HCT116 (cell line): Measurements from ENCODE around the gene EPHX1. TPM values are rescaled to one million over a fixed set of nuclear protein-coding genes. Genes with fewer than 3 reads are reported as not detected.

Experiments
- ATAC-seq: fragments of 200-7000 bp; cut with Tn5 transposase; 2 replicates; pipeline ENCODE4 v1.9.1; 2020; ENCODE audit warnings: mild to moderate bottlenecking, moderate library complexity
- BruUV-seq: library from RNA; stranded (reverse); fragments of 400-500 nt; replicated peaks from 2 replicates; lab custom pipeline; 2021; lab: Mats Ljungman, UMichigan
- CTCF ChIA-PET: fragments of 300-600 bp; sonication (Branson Sonifier 250); formaldehyde crosslinking; loops from one replicate; lab custom pipeline; 2021; ENCODE audit warnings: antibody characterized with exemption; lab: Charles Lee
- POLR2A ChIA-PET: fragments of 300-600, 350-600 bp; sonication (Branson Sonifier 250); formaldehyde crosslinking; loops from one replicate; lab custom pipeline; 2021; ENCODE audit warnings: antibody characterized with exemption; lab: Charles Lee
- RAD21 ChIA-PET, 2 experiments: fragments of 300-600 bp; sonication (Branson Sonifier 250); formaldehyde crosslinking; loops; one replicate each; lab custom pipeline; 2023; ENCODE audit warnings: low total read pairs in 2 of 2; ENCODE audit not compliant: uncharacterized antibody in 2 of 2, unreplicated experiment in 2 of 2, low non-redundant PET in 1 of 2; lab: Charles Lee
- DNase-seq: peaks from one replicate; pipeline ENCODE4 v3.0.0-alpha.2; 2010; ENCODE audit warnings: low read depth, low spot score
- H2AFZ ChIP-seq: fragments of 200-600 bp; shearing (Covaris generic), sonication (generic); 2 replicates; pipeline ENCODE4 v1.6.1; 2017; ENCODE audit warnings: low read depth, mixed run types, mixed read lengths, antibody characterized with exemption, low read length; ENCODE audit not compliant: poor library complexity, severe bottlenecking
- H3K27ac ChIP-seq: 2 replicates; pipeline ENCODE4 v1.5.1; 2012; ENCODE audit warnings: low read depth, low read length
- H3K27me3 ChIP-seq: fragments of 200-600 bp; sonication (generic); 2 replicates; pipeline ENCODE4 v1.6.1; 2016; ENCODE audit warnings: mixed run types, low read length, mixed read lengths; ENCODE audit not compliant: insufficient read depth
- H3K36me3 ChIP-seq, 2 experiments: fragments of 200-500 bp in 1 of 2; fragments of 200-600 bp in 1 of 2; sonication (Bioruptor generic) in 1 of 2; sonication (generic) in 1 of 2; 2 replicates each; pipeline versions ENCODE4 v1.5.1 to v1.6.1; 2014 to 2016; ENCODE audit warnings: low read length in 2 of 2, inconsistent platforms in 1 of 2, mixed read lengths in 1 of 2, mixed run types in 1 of 2; ENCODE audit not compliant: insufficient read depth in 2 of 2, control insufficient read depth in 1 of 2
- H3K4me1 ChIP-seq, 2 experiments: fragments of 200-600 bp in 1 of 2; sonication (generic) in 1 of 2; 2 replicates each; pipeline versions ENCODE4 v1.5.1 to v1.6.1; 2012 to 2017; ENCODE audit warnings: low read length in 2 of 2, inconsistent platforms in 1 of 2, mild to moderate bottlenecking in 1 of 2, mixed read lengths in 1 of 2, mixed run types in 1 of 2, moderate library complexity in 1 of 2; ENCODE audit not compliant: insufficient read depth in 2 of 2, control insufficient read depth in 1 of 2
- H3K4me2 ChIP-seq: fragments of 200-600 bp; sonication (generic); 2 replicates; pipeline ENCODE4 v1.6.1; 2017; ENCODE audit warnings: mixed run types, low read length, mixed read lengths
- H3K4me3 ChIP-seq, 2 experiments: fragments of 200-600 bp in 1 of 2; sonication (generic) in 1 of 2; replicated peaks in 1 of 2; 2 replicates each; pipeline ENCODE4 v1.5.1; 2011 to 2016; ENCODE audit warnings: low read length in 2 of 2, control low read depth in 1 of 2, low read depth in 1 of 2, mild to moderate bottlenecking in 1 of 2, mixed read lengths in 1 of 2, mixed run types in 1 of 2
- H3K79me2 ChIP-seq: fragments of 200-600 bp; sonication (generic); 2 replicates; pipeline ENCODE4 v1.6.1; 2017; ENCODE audit warnings: mild to moderate bottlenecking, mixed run types, low read length, moderate library complexity, mixed read lengths; ENCODE audit not compliant: insufficient read depth
- H3K9ac ChIP-seq: fragments of 200-600 bp; sonication (generic); 2 replicates; pipeline ENCODE4 v1.6.1; 2016; ENCODE audit warnings: low read length, mixed read lengths
- H3K9me2 ChIP-seq: fragments of 200-600 bp; sonication (generic), shearing (Covaris generic); 2 replicates; pipeline ENCODE4 v1.6.1; 2017; ENCODE audit warnings: mixed run types, mild to moderate bottlenecking, moderate library complexity; ENCODE audit not compliant: insufficient read depth
- H3K9me3 ChIP-seq, 2 experiments: fragments of 200-500 bp in 1 of 2; fragments of 200-600 bp in 1 of 2; sonication (Bioruptor generic) in 1 of 2; sonication (generic) in 1 of 2; 2 replicates each; pipeline ENCODE4 v1.6.1; 2014 to 2017; ENCODE audit warnings: low read length in 2 of 2, mixed read lengths in 2 of 2, inconsistent platforms in 1 of 2, low read depth in 1 of 2, mild to moderate bottlenecking in 1 of 2, mixed run types in 1 of 2, moderate library complexity in 1 of 2; ENCODE audit not compliant: control insufficient read depth in 1 of 2, insufficient read depth in 1 of 2
- H4K20me1 ChIP-seq: fragments of 200-600 bp; sonication (generic), shearing (Covaris generic); 2 replicates; pipeline ENCODE4 v1.6.1; 2017; ENCODE audit warnings: mixed run types, mild to moderate bottlenecking, moderate library complexity; ENCODE audit not compliant: insufficient read depth
- CBX3 ChIP-seq: IDR thresholded peaks from 2 replicates; pipeline ENCODE4 v1.6.1; 2012; ENCODE audit warnings: low read depth
- CEBPB ChIP-seq: IDR thresholded peaks from 2 replicates; pipeline ENCODE4 v1.6.1; 2012; ENCODE audit warnings: low read depth
- CTCF ChIP-seq, 3 experiments: fragments of 200-600 bp in 1 of 3; sonication (generic) in 1 of 3; IDR thresholded peaks in 2 of 3; conservative IDR thresholded peaks in 1 of 3; 2 replicates each; pipeline ENCODE4 v1.5.1; 2012 to 2017; ENCODE audit warnings: low read depth in 2 of 3, low read length in 2 of 3, antibody characterized with exemption in 1 of 3, borderline replicate concordance in 1 of 3, control low read depth in 1 of 3, mild to moderate bottlenecking in 1 of 3, mixed read lengths in 1 of 3, mixed run types in 1 of 3, moderate library complexity in 1 of 3; ENCODE audit not compliant: insufficient read depth in 1 of 3
- EGR1 ChIP-seq: IDR thresholded peaks from 2 replicates; pipeline ENCODE4 v1.6.1; 2012; ENCODE audit warnings: low read depth
- EZH2phosphoT487 ChIP-seq: fragments of 200-600 bp; IDR thresholded peaks from 2 replicates; pipeline ENCODE4 v1.6.1; 2018; ENCODE audit warnings: antibody characterized with exemption, borderline replicate concordance
- FOSL1 ChIP-seq: IDR thresholded peaks from 2 replicates; pipeline ENCODE4 v1.6.1; 2012; ENCODE audit warnings: low read depth
- JUND ChIP-seq: IDR thresholded peaks from 2 replicates; pipeline ENCODE4 v1.6.1; 2012
- POLR2A ChIP-seq: IDR thresholded peaks from 2 replicates; pipeline ENCODE4 v1.7.0; 2011; ENCODE audit warnings: borderline replicate concordance; ENCODE audit not compliant: insufficient read depth, insufficient read length; ENCODE audit errors: extremely low read depth
- POLR2AphosphoS5 ChIP-seq: IDR thresholded peaks from 2 replicates; pipeline ENCODE4 v1.6.1; 2011; ENCODE audit warnings: mild to moderate bottlenecking, low read depth, low read length, moderate library complexity
- RAD21 ChIP-seq: IDR thresholded peaks from 2 replicates; pipeline ENCODE4 v1.6.1; 2012; ENCODE audit warnings: low read depth, mild to moderate bottlenecking
- REST ChIP-seq: IDR thresholded peaks from 2 replicates; pipeline ENCODE4 v1.6.1; 2012; ENCODE audit warnings: low read depth
- SIN3A ChIP-seq: IDR thresholded peaks from 2 replicates; pipeline ENCODE4 v1.6.1; 2012; ENCODE audit warnings: low read depth
- SRF ChIP-seq: IDR thresholded peaks from 2 replicates; pipeline ENCODE4 v1.6.1; 2012; ENCODE audit warnings: low read depth
- TCF7L2 ChIP-seq: IDR thresholded peaks from 2 replicates; pipeline ENCODE4 v1.7.0; 2011; ENCODE audit warnings: borderline replicate concordance, inconsistent platforms; ENCODE audit not compliant: insufficient read depth, insufficient read length; ENCODE audit errors: extremely low read depth
- YY1 ChIP-seq: IDR thresholded peaks from 2 replicates; pipeline ENCODE4 v1.6.1; 2011; ENCODE audit warnings: low read length, low read depth, moderate library complexity, mild to moderate bottlenecking; ENCODE audit not compliant: insufficient replicate concordance; ENCODE audit errors: extremely low read depth
- ZFX ChIP-seq: fragments of 450-650 bp; IDR thresholded peaks from 2 replicates; pipeline ENCODE4 v1.6.1; 2017
- ZNF274 ChIP-seq: fragments of 200-500 bp; sonication (Bioruptor generic); IDR thresholded peaks from 2 replicates; pipeline ENCODE4 v1.6.1; 2014; ENCODE audit warnings: mild to moderate bottlenecking, low read depth, low read length, inconsistent platforms
- intact Hi-C: fragments of 100-400 bp; cut with micrococcal nuclease; formaldehyde crosslinking; loops from 2 replicates; pipeline ENCODE4 v1.10.0; 2022
- total RNA-seq: library from RNA; stranded (reverse); gene quantifications from one replicate; pipeline ENCODE4 v1.2.1, GENCODE V29; 2021; ENCODE audit not compliant: unreplicated experiment
- TF ChIP-seq, protein P1 (sequence below): IDR thresholded peaks from 2 replicates; pipeline ENCODE4 v1.6.1; 2012
- TF ChIP-seq, protein P2 (sequence below): IDR thresholded peaks from 2 replicates; pipeline ENCODE4 v1.6.1; 2012
- TF ChIP-seq, protein P3 (sequence below): IDR thresholded peaks from 2 replicates; pipeline ENCODE4 v1.6.1; 2011; ENCODE audit warnings: mild to moderate bottlenecking, low read length, moderate library complexity; ENCODE audit not compliant: insufficient replicate concordance; ENCODE audit errors: extremely low read depth

The EPHX1 gene
- total RNA-seq, 1 experiment from 2014 or later, result 44.6 TPM

DNA sequence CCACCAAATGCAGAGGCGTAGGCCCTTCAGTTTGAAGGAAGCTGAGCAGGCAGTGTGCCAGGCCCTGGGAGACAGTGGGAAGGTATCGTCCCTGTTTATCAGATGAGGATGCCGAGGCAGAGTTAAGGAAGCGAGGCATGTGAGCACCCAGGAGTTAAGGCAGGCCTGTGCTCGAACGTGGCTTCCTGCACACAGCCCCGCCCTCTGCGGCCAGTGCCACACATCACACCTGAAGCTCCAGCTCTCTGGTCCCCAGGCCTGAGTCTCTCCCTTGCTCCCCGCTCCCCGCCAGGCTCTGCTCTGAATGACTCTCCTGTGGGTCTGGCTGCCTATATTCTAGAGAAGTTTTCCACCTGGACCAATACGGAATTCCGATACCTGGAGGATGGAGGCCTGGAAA lies 32.1 kb downstream of the EPHX1 start:
- no peaks in the 10 kb centered on the region for H3K9me2 ChIP-seq
- ChIA-PET CTCF (no interaction called here), POLR2A (no interaction called here), RAD21 (no interaction called here)
- no peaks in the 10 kb centered on the region for H3K79me2 ChIP-seq
- BruUV-seq, result no TSS peak
- no peak overlapping the region for H2AFZ ChIP-seq
- H3K9ac ChIP-seq, result no peak overlapping the region
- H3K27ac ChIP-seq, result no peak overlapping the region
- H3K4me3 ChIP-seq, result no peak overlapping the region
- intact Hi-C loops, result loop anchor here (10.0 kb wide), 1 partner anchor 287 kb away; no protein-coding TSS in a partner anchor
- no peaks in the 10 kb centered on the region for H3K9me3 ChIP-seq
- ATAC-seq, result no peak
- H3K4me1 ChIP-seq, result 0 out of 4 replicates have a peak, but pooled peaks cover 0 to 3% of the 10 kb centered on the region in 2 experiments
- TF ChIP-seq JUND, result no peak
- no peak for TF ChIP-seq SIN3A
- no peak for TF ChIP-seq REST
- TF ChIP-seq YY1, result no peak
- TF ChIP-seq ZNF274, result no peak
- TF ChIP-seq POLR2A, result no peak
- TF ChIP-seq, protein P1, sequence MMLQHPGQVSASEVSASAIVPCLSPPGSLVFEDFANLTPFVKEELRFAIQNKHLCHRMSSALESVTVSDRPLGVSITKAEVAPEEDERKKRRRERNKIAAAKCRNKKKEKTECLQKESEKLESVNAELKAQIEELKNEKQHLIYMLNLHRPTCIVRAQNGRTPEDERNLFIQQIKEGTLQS, result no peak
- no peak for TF ChIP-seq TCF7L2
- no peak for TF ChIP-seq CTCF (IDR thresholded peaks at IDR 0.05 in 2 of 3, conservative IDR thresholded peaks at IDR 0.05 in 1 of 3; ENCODE audit: borderline replicate concordance in 1 of 3, insufficient read depth in 1 of 3, low read depth in 2 of 3, low read length in 2 of 3)
- TF ChIP-seq CBX3, result no peak
- TF ChIP-seq, protein P2, sequence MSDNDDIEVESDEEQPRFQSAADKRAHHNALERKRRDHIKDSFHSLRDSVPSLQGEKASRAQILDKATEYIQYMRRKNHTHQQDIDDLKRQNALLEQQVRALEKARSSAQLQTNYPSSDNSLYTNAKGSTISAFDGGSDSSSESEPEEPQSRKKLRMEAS, result no peak
- no peak for TF ChIP-seq RAD21
- no peak for TF ChIP-seq FOSL1
- no peak for TF ChIP-seq POLR2AphosphoS5
- no peak for TF ChIP-seq SRF
- no peak for TF ChIP-seq EGR1
- no peak for TF ChIP-seq ZFX
- TF ChIP-seq CEBPB, result no peak
- no peak for TF ChIP-seq EZH2phosphoT487
- TF ChIP-seq, protein P3, sequence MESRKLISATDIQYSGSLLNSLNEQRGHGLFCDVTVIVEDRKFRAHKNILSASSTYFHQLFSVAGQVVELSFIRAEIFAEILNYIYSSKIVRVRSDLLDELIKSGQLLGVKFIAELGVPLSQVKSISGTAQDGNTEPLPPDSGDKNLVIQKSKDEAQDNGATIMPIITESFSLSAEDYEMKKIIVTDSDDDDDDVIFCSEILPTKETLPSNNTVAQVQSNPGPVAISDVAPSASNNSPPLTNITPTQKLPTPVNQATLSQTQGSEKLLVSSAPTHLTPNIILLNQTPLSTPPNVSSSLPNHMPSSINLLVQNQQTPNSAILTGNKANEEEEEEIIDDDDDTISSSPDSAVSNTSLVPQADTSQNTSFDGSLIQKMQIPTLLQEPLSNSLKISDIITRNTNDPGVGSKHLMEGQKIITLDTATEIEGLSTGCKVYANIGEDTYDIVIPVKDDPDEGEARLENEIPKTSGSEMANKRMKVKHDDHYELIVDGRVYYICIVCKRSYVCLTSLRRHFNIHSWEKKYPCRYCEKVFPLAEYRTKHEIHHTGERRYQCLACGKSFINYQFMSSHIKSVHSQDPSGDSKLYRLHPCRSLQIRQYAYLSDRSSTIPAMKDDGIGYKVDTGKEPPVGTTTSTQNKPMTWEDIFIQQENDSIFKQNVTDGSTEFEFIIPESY, result no peak
- H3K4me2 ChIP-seq, result no peak overlapping the region
- no peaks in the 10 kb centered on the region for H4K20me1 ChIP-seq
- no peak for DNase-seq
- peaks cover 0 to 4% of the 10 kb centered on the region in 2 experiments; a peak in 1 of 4 replicates for H3K36me3 ChIP-seq
- no peaks in the 10 kb centered on the region for H3K27me3 ChIP-seq
